Fibroblast of peridontal ligament (primary cell): Measurements from ENCODE around the gene IL17REL.

Source experiments
- DNase-seq: peaks from one replicate; pipeline ENCODE4 v3.0.0-alpha.2; 2010; ENCODE audit errors: extremely low read depth

IL17REL gene

GRCh38 chr22:49966774-49967705, 45.5 kb downstream of the IL17REL start:
- DNase-seq: no peak

GRCh38 chr22:49966041-49966773, 46.4 kb downstream of the IL17REL start:
- DNase-seq: no peak

- DNase-seq: no peak
These were observed 47.2 kb downstream of the IL17REL start for GRCh38 chr22:49965091-49966040.

- no peak for DNase-seq
These were observed 48.2 kb downstream of the IL17REL start for GRCh38 chr22:49964136-49965090.

- no peak for DNase-seq
These were observed 48.9 kb downstream of the IL17REL start for GRCh38 chr22:49963647-49964026.

GRCh38 chr22:49962751-49963646, 49.6 kb downstream of the IL17REL start:
- no peak for DNase-seq

GRCh38 chr22:49962012-49962750, 50.4 kb downstream of the IL17REL start:
- DNase-seq: peak; percentile 85

GRCh38 chr22:49961601-49962011, 51.0 kb downstream of the IL17REL start:
- DNase-seq: no peak

- DNase-seq: no peak
These were observed 51.5 kb downstream of the IL17REL start for GRCh38 chr22:49961005-49961600.

GRCh38 chr22:49960159-49961004, 52.2 kb downstream of the IL17REL start, which contains the start of gene PIM3:
PIM3 (plus strand) TSS chr22:49960772; CDS start chr22:49960948, 176 bp downstream.
- peak; percentile 92 for DNase-seq

GRCh38 chr22:49959782-49960158, 52.8 kb downstream of the IL17REL start:
- no peak for DNase-seq

GRCh38 chr22:49958931-49959781, 53.4 kb downstream of the IL17REL start:
- DNase-seq: no peak

- no peak for DNase-seq
These were observed 54.1 kb downstream of the IL17REL start for GRCh38 chr22:49958366-49958921.

GRCh38 chr22:49957826-49958365, 54.7 kb downstream of the IL17REL start:
- DNase-seq: no peak

GRCh38 chr22:49956914-49957825, 55.4 kb downstream of the IL17REL start:
- no peak for DNase-seq
